HepG2 (cell line): ENCODE data around the gene SLC2A4. TPM values are rescaled to one million over a fixed set of nuclear protein-coding genes. Genes with fewer than 3 reads are reported as not detected.
A peak's percentile ranks its signal among the peaks of the same experiment; 100 is the strongest.

Experiments used
- ATAC-seq: fragments of 200-7000 bp; cut with Tn5 transposase; 3 replicates; pipeline ENCODE4 v1.9.1; 2020; ENCODE audit warnings: mild to moderate bottlenecking, moderate library complexity
- BruUV-seq: library from RNA; stranded (reverse); fragments of 400-500 nt; replicated peaks from 2 replicates; lab custom pipeline; 2021; lab: Mats Ljungman, UMichigan
- CTCF ChIA-PET: fragments of 300-600 bp; formaldehyde crosslinking; extraction: SDS; loops from one replicate; lab custom pipeline; 2021; ENCODE audit warnings: low total read pairs, inconsistent platforms, low intra/inter-chr PET ratio; lab: Yijun Ruan, JAX
- POLR2A ChIA-PET: fragments of 350-600 bp; sonication (Branson Sonifier 250); formaldehyde crosslinking; loops from one replicate; lab custom pipeline; 2020; ENCODE audit warnings: antibody characterized with exemption, inconsistent platforms; lab: Yijun Ruan, JAX
- DNase-seq: peaks from one replicate; pipeline ENCODE4 v3.0.0-alpha.2; 2015; ENCODE audit warnings: low spot score
- FAIRE-seq: peaks from 3 replicates; lab custom pipeline; 2011; peaks lifted over from hg19 to GRCh38; lab: Jason Lieb, UNC
- H2AFZ ChIP-seq: one replicate; pipeline ENCODE4 v1.6.1; 2011; ENCODE audit warnings: low read length, inconsistent platforms
- H3K27ac ChIP-seq: fragments of 300-600 bp; 3 replicates; pipeline ENCODE4 v1.8.0; 2011; ENCODE audit warnings: mixed run types, mild to moderate bottlenecking, mixed read lengths, low read length, inconsistent platforms; ENCODE audit not compliant: insufficient read depth; ENCODE audit errors: extremely low read length
- H3K27me3 ChIP-seq, 2 experiments: fragments of 200-600 bp in 1 of 2; 2 replicates in 1 of 2; 3 replicates in 1 of 2; pipeline versions ENCODE4 v1.6.0 to v1.8.0; 2011; ENCODE audit warnings: low read length in 2 of 2, mild to moderate bottlenecking in 2 of 2, moderate library complexity in 2 of 2, inconsistent platforms in 1 of 2; ENCODE audit not compliant: insufficient read depth in 2 of 2, control insufficient read depth in 1 of 2
- H3K36me3 ChIP-seq, 2 experiments: fragments of 200-600 bp in 1 of 2; replicated peaks in 1 of 2; 2 replicates in 1 of 2; 3 replicates in 1 of 2; pipeline versions ENCODE4 v1.5.1 to v1.8.0; 2011; ENCODE audit warnings: low read length in 2 of 2, inconsistent platforms in 1 of 2; ENCODE audit not compliant: insufficient read depth in 2 of 2, control insufficient read depth in 1 of 2
- H3K4me1 ChIP-seq: 2 replicates; pipeline ENCODE4 v1.5.1; 2012; ENCODE audit warnings: low read length, inconsistent platforms; ENCODE audit not compliant: insufficient read depth
- H3K4me2 ChIP-seq: 2 replicates; pipeline ENCODE4 v1.6.0; 2011; ENCODE audit warnings: low read depth, low read length, inconsistent platforms
- H3K4me3 ChIP-seq, 3 experiments: fragments of 200-600 bp in 1 of 3; sonication (generic), shearing (Covaris generic) in 1 of 3; replicated peaks in 1 of 3; 2 replicates each; pipeline ENCODE4 v1.5.1; 2011 to 2016; ENCODE audit warnings: low read length in 3 of 3, inconsistent platforms in 2 of 3, low read depth in 2 of 3, mild to moderate bottlenecking in 2 of 3, control low read depth in 1 of 3, mixed read lengths in 1 of 3; ENCODE audit not compliant: insufficient read depth in 1 of 3
- H3K79me2 ChIP-seq: one replicate; pipeline ENCODE4 v1.6.1; 2011; ENCODE audit warnings: low read length, inconsistent platforms; ENCODE audit not compliant: insufficient read depth
- H3K9ac ChIP-seq: 2 replicates; pipeline ENCODE4 v1.6.0; 2011; ENCODE audit warnings: mild to moderate bottlenecking, low read depth, low read length, inconsistent platforms; ENCODE audit not compliant: insufficient read depth
- H3K9me3 ChIP-seq: 2 replicates; pipeline ENCODE4 v1.5.1; 2012; ENCODE audit warnings: mild to moderate bottlenecking, low read length
- H4K20me1 ChIP-seq: 2 replicates; pipeline ENCODE4 v1.6.0; 2011; ENCODE audit warnings: inconsistent platforms, mild to moderate bottlenecking, low read length, moderate library complexity; ENCODE audit not compliant: insufficient read depth
- ETV5 ChIP-seq: IDR thresholded peaks from 2 replicates; pipeline ENCODE4 v1.6.1; 2018; ENCODE audit warnings: missing biosample characterization, missing genetic modification reagents, inconsistent platforms, borderline replicate concordance
- HNRNPLL ChIP-seq: fragments of 200-400 bp; formaldehyde crosslinking; IDR thresholded peaks from 2 replicates; pipeline ENCODE4 v1.6.1; 2017; ENCODE audit warnings: mild to moderate bottlenecking, low read depth, low read length; ENCODE audit not compliant: poor library complexity, severe bottlenecking
- KLF11 ChIP-seq: IDR thresholded peaks from 2 replicates; pipeline ENCODE4 v1.6.1; 2016; ENCODE audit warnings: missing compliant biosample characterization
- NCOA2 ChIP-seq: sonication (generic); formaldehyde crosslinking; IDR thresholded peaks from 2 replicates; pipeline ENCODE4 v1.8.0; 2022; ENCODE audit warnings: inconsistent platforms
- SIN3B ChIP-seq: fragments of 150-350 bp; IDR thresholded peaks from 2 replicates; pipeline ENCODE4 v1.6.1; 2014; ENCODE audit warnings: low read length
- TBL1XR1 ChIP-seq: fragments of 150-350 bp; IDR thresholded peaks from 2 replicates; pipeline ENCODE4 v1.6.1; 2014; ENCODE audit warnings: borderline replicate concordance, low read length; ENCODE audit not compliant: partially characterized antibody
- TRIM24 ChIP-seq: sonication (generic); formaldehyde crosslinking; IDR thresholded peaks from 2 replicates; pipeline ENCODE4 v1.8.0; 2022; ENCODE audit warnings: mild to moderate bottlenecking, missing genetic modification reagents
- ZFX ChIP-seq: sonication (generic); formaldehyde crosslinking; IDR thresholded peaks from 2 replicates; pipeline ENCODE4 v1.4.0; 2020; ENCODE audit warnings: mild to moderate bottlenecking, low read depth, missing genetic modification reagents, moderate library complexity
- ZNF562 ChIP-seq: sonication (generic); formaldehyde crosslinking; IDR thresholded peaks from 2 replicates; pipeline ENCODE4 v1.8.0; 2022; ENCODE audit warnings: missing genetic modification reagents, borderline replicate concordance
- ZNF605 ChIP-seq: sonication (generic); formaldehyde crosslinking; IDR thresholded peaks from 2 replicates; pipeline ENCODE4 v1.8.0; 2022; ENCODE audit warnings: mild to moderate bottlenecking, missing genetic modification reagents
- ZNF7 ChIP-seq: IDR thresholded peaks from 2 replicates; pipeline ENCODE4 v1.6.1; 2016; ENCODE audit warnings: missing biosample characterization, missing genetic modification reagents
- ZNF775 ChIP-seq: sonication (generic); formaldehyde crosslinking; IDR thresholded peaks from 2 replicates; pipeline ENCODE4 v1.4.0; 2020; ENCODE audit warnings: missing genetic modification reagents, mild to moderate bottlenecking, moderate library complexity, borderline replicate concordance
- ZNF816 ChIP-seq: sonication (generic); formaldehyde crosslinking; IDR thresholded peaks from 2 replicates; pipeline ENCODE4 v1.8.0; 2022; ENCODE audit warnings: missing genetic modification reagents, mild to moderate bottlenecking, borderline replicate concordance
- WGBS: methylation state at CpG from one replicate; pipeline ENCODE4 v1.1.6; 2017; ENCODE audit warnings: low lambda C conversion rate; 5-methylcytosine and 5-hydroxymethylcytosine counted together
- in situ Hi-C: cut with HindIII; loops from 2 replicates; pipeline ENCODE4 v1.10.0; 2017; ENCODE audit warnings: low pct_unique_long_range_greater_than_20kb; ENCODE audit not compliant: extremely low pct_ligation_motif_present
- intact Hi-C: fragments of 100-400 bp; cut with micrococcal nuclease; formaldehyde crosslinking; loops from one replicate; pipeline ENCODE4 v1.10.0; 2022; ENCODE audit not compliant: unreplicated experiment
- polyA plus RNA-seq, 8 experiments: library from polyadenylated mRNA; depleted of rRNA in 3 of 8; stranded (reverse) in 7 of 8; unstranded in 1 of 8; fragments of >200 nt; fragmentation: Illumina TruSeq in 4 of 8; extraction: Trizol in 4 of 8; gene quantifications; 2 replicates each; pipeline versions ENCODE4 v1.2.1 to v1.2.3, GENCODE V29; 2011 to 2016; ENCODE audit warnings: low read depth in 4 of 8, missing spikeins in 1 of 8, mixed read lengths in 1 of 8; ENCODE audit not compliant: insufficient read depth in 1 of 8
- total RNA-seq, 5 experiments: library from RNA; depleted of rRNA; stranded (reverse); fragments of >200 nt; fragmentation: Illumina TruSeq; extraction: Trizol; gene quantifications; 2 replicates each; pipeline ENCODE4 v1.2.3, GENCODE V29; 2016; ENCODE audit warnings: low read depth in 1 of 5
- TF ChIP-seq, protein P1 (sequence below): sonication (generic); formaldehyde crosslinking; IDR thresholded peaks from 2 replicates; pipeline ENCODE4 v1.8.0; 2022; ENCODE audit warnings: mild to moderate bottlenecking, missing genetic modification reagents, moderate library complexity
- TF ChIP-seq, protein P2 (sequence below): IDR thresholded peaks from 2 replicates; pipeline ENCODE4 v1.6.1; 2018; ENCODE audit warnings: missing genetic modification reagents, mild to moderate bottlenecking, missing compliant biosample characterization
- TF ChIP-seq, protein P3 (sequence below): sonication (generic); formaldehyde crosslinking; IDR thresholded peaks from 2 replicates; pipeline ENCODE4 v1.5.1; 2020; ENCODE audit warnings: missing genetic modification reagents, mild to moderate bottlenecking, borderline replicate concordance
- TF ChIP-seq, protein P4 (sequence below): sonication (generic); formaldehyde crosslinking; IDR thresholded peaks from 2 replicates; pipeline ENCODE4 v1.4.0; 2020; ENCODE audit warnings: missing genetic modification reagents, borderline replicate concordance
- TF ChIP-seq, protein P5 (sequence below): sonication (generic); IDR thresholded peaks from 2 replicates; pipeline ENCODE4 v1.6.1; 2016; ENCODE audit warnings: low read depth, borderline replicate concordance

Gene SLC2A4
- total and polyA plus RNA-seq, 2 of the 13 experiments (the other 11 are each of a cell fraction or from before 2014, with no cell fraction given): 4.9 to 5.8 TPM

DNA sequence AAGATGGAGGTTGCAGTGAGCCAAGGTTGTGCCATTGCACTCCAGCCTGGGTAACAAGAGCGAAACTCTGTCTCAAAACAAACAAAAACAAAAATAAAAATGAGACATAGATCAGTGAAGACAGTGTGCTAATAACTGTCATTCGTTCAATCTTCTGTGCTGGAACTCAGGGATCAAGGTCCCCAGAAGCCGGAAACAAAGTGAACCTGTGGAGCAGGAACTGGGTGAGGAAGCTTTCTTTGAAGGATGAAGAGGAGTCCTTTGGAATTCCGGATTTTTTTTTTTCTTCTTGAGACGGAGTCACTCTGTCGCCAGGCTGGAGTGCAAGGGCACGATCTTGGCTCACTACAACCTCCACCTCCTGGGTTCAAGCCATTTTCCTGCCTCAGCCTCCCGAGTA is 2.1 kb upstream of the SLC2A4 start:
- BruUV-seq: no TSS peak
- 15% methylated on average over 8 of the region's 8 CpGs for WGBS
- ChIA-PET POLR2A (interaction anchor here (0.7 to 1.5 kb wide), 2 partner anchors 17 to 28 kb away, joined by 3 to 6 read pairs; partner anchors contain the start of gene CTDNEP1), CTCF (interaction anchor here (2.9 kb wide), 1 partner anchor 17 kb away, joined by 43 read pairs; no protein-coding TSS in a partner anchor)
- intact Hi-C loops: no loop called here
- H3K9ac ChIP-seq: no peak overlapping the region
- H3K4me1 ChIP-seq: peaks cover 38% of the 10 kb centered on the region
- H2AFZ ChIP-seq: no peak overlapping the region
- peak overlapping the region; percentile 56 for H3K4me2 ChIP-seq
- H3K27ac ChIP-seq: no peak overlapping the region
- FAIRE-seq: no peak
- H3K36me3 ChIP-seq: peaks cover 2 to 4% of the 10 kb centered on the region in 2 experiments; a peak in 2 of 5 replicates
- no peaks in the 10 kb centered on the region for H3K9me3 ChIP-seq
- in situ Hi-C loops: no loop called here
- no peaks in the 10 kb centered on the region for H3K79me2 ChIP-seq
- ATAC-seq: no peak
- no peak for DNase-seq
- H3K27me3 ChIP-seq: no peaks in the 10 kb centered on the region
- H4K20me1 ChIP-seq: no peaks in the 10 kb centered on the region
- H3K4me3 ChIP-seq: no peak overlapping the region
- no peak for TF ChIP-seq TRIM24 (CRISPR knock-in tag)
- TF ChIP-seq, protein P1, sequence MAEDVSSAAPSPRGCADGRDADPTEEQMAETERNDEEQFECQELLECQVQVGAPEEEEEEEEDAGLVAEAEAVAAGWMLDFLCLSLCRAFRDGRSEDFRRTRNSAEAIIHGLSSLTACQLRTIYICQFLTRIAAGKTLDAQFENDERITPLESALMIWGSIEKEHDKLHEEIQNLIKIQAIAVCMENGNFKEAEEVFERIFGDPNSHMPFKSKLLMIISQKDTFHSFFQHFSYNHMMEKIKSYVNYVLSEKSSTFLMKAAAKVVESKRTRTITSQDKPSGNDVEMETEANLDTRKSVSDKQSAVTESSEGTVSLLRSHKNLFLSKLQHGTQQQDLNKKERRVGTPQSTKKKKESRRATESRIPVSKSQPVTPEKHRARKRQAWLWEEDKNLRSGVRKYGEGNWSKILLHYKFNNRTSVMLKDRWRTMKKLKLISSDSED (CRISPR knock-in tag): no peak
- TF ChIP-seq, protein P2, sequence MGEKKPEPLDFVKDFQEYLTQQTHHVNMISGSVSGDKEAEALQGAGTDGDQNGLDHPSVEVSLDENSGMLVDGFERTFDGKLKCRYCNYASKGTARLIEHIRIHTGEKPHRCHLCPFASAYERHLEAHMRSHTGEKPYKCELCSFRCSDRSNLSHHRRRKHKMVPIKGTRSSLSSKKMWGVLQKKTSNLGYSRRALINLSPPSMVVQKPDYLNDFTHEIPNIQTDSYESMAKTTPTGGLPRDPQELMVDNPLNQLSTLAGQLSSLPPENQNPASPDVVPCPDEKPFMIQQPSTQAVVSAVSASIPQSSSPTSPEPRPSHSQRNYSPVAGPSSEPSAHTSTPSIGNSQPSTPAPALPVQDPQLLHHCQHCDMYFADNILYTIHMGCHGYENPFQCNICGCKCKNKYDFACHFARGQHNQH (CRISPR knock-in tag): no peak
- no peak for TF ChIP-seq ZNF775 (CRISPR knock-in tag)
- TF ChIP-seq SIN3B: no peak
- TF ChIP-seq, protein P3, sequence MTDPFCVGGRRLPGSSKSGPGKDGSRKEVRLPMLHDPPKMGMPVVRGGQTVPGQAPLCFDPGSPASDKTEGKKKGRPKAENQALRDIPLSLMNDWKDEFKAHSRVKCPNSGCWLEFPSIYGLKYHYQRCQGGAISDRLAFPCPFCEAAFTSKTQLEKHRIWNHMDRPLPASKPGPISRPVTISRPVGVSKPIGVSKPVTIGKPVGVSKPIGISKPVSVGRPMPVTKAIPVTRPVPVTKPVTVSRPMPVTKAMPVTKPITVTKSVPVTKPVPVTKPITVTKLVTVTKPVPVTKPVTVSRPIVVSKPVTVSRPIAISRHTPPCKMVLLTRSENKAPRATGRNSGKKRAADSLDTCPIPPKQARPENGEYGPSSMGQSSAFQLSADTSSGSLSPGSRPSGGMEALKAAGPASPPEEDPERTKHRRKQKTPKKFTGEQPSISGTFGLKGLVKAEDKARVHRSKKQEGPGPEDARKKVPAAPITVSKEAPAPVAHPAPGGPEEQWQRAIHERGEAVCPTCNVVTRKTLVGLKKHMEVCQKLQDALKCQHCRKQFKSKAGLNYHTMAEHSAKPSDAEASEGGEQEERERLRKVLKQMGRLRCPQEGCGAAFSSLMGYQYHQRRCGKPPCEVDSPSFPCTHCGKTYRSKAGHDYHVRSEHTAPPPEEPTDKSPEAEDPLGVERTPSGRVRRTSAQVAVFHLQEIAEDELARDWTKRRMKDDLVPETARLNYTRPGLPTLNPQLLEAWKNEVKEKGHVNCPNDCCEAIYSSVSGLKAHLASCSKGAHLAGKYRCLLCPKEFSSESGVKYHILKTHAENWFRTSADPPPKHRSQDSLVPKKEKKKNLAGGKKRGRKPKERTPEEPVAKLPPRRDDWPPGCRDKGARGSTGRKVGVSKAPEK (CRISPR knock-in tag): no peak
- TF ChIP-seq NCOA2 (CRISPR knock-in tag): no peak
- TF ChIP-seq ZNF605: no peak
- no peak for TF ChIP-seq ZNF7 (CRISPR knock-in tag)
- no peak for TF ChIP-seq ZFX (CRISPR knock-in tag)
- TF ChIP-seq, protein P4, sequence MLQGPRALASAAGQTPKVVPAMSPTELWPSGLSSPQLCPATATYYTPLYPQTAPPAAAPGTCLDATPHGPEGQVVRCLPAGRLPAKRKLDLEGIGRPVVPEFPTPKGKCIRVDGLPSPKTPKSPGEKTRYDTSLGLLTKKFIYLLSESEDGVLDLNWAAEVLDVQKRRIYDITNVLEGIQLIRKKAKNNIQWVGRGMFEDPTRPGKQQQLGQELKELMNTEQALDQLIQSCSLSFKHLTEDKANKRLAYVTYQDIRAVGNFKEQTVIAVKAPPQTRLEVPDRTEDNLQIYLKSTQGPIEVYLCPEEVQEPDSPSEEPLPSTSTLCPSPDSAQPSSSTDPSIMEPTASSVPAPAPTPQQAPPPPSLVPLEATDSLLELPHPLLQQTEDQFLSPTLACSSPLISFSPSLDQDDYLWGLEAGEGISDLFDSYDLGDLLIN (CRISPR knock-in tag): no peak
- TF ChIP-seq KLF11 (CRISPR knock-in tag): no peak
- TF ChIP-seq ZNF816 (CRISPR knock-in tag): no peak
- TF ChIP-seq TBL1XR1: no peak
- TF ChIP-seq HNRNPLL: no peak
- peak; percentile 41; the same call in 1 of the 2 replicates for TF ChIP-seq ETV5 (CRISPR knock-in tag)
- TF ChIP-seq, protein P5, sequence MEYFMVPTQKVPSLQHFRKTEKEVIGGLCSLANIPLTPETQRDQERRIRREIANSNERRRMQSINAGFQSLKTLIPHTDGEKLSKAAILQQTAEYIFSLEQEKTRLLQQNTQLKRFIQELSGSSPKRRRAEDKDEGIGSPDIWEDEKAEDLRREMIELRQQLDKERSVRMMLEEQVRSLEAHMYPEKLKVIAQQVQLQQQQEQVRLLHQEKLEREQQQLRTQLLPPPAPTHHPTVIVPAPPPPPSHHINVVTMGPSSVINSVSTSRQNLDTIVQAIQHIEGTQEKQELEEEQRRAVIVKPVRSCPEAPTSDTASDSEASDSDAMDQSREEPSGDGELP: no peak
- no peak for TF ChIP-seq ZNF562 (CRISPR knock-in tag)
